Activated B cell treated with CpG ODN at 0.5 μM for 24 hours (primary cell): ENCODE measurements around the gene GRM4. TPM values are rescaled to one million over a fixed set of nuclear protein-coding genes. Genes with fewer than 3 reads are reported as not detected.

Experiments
- ATAC-seq: fragments of 200-7000 bp; cut with Tn5 transposase; one replicate; pipeline ENCODE4 v1.10.0; 2021; ENCODE audit warnings: low read depth, mild to moderate bottlenecking, moderate library complexity
- CTCF ChIA-PET: fragments of 350-600 bp; sonication (Branson Sonifier 250); formaldehyde crosslinking; loops from one replicate; lab custom pipeline; 2021; ENCODE audit warnings: antibody characterized with exemption; lab: Charles Lee
- POLR2A ChIA-PET: fragments of 350-600 bp; sonication (Branson Sonifier 250); formaldehyde crosslinking; loops from one replicate; lab custom pipeline; 2021; ENCODE audit warnings: antibody characterized with exemption; lab: Charles Lee
- DNase-seq: peaks from one replicate; pipeline ENCODE4 v3.0.0; 2022
- H3K27ac Mint-ChIP-seq: one replicate; pipeline ENCODE4 v1.8.0; 2020; ENCODE audit warnings: mixed read lengths
- H3K27me3 Mint-ChIP-seq: one replicate; pipeline ENCODE4 v1.8.0; 2021; ENCODE audit warnings: mixed read lengths
- H3K36me3 Mint-ChIP-seq: one replicate; pipeline ENCODE4 v1.8.0; 2021; ENCODE audit warnings: low read depth, mixed read lengths
- H3K4me1 Mint-ChIP-seq: one replicate; pipeline ENCODE4 v1.8.0; 2021; ENCODE audit warnings: mixed read lengths
- H3K4me3 Mint-ChIP-seq: one replicate; pipeline ENCODE4 v1.8.0; 2020; ENCODE audit warnings: mild to moderate bottlenecking, mixed read lengths
- H3K9me3 Mint-ChIP-seq: one replicate; pipeline ENCODE4 v1.8.0; 2020; ENCODE audit warnings: mixed read lengths
- intact Hi-C: fragments of 100-400 bp; cut with micrococcal nuclease; formaldehyde crosslinking; loops from one replicate; pipeline ENCODE4 v1.15.1; 2024
- total RNA-seq: library from RNA; stranded (reverse); gene quantifications from 2 replicates; pipeline ENCODE4 v1.2.3, GENCODE V29; 2022
- TF ChIP-seq, protein P1 (sequence below): fragments of 200-600 bp; IDR thresholded peaks from one replicate; pipeline ENCODE4 v1.8.0; 2022; ENCODE audit warnings: antibody characterized with exemption, mild to moderate bottlenecking

Gene GRM4
- total RNA-seq, 1 donor from 2014 or later, result not detected

DNA sequence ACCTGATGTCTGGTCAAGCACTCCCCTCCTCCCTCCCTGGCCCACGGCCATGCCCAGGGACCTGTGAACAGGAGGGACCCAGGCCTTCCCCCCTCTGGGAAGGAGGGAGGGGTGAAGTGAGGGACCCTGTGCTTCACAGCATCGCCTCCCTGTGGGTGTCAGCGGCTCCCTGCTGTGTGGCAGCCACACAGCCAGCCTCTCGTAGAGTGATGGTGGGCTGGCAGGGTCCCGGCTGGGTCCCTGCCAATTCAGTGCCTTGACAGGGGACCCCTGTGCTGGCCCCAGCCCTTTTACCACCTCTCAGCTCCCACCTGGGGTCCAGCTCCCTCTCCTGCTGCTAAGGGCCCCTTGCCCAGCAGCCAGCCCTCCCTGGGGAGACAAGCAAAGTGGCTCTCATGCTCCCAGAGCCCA is 31.3 kb upstream of the GRM4 start:
- no peaks in the 10 kb centered on the region for H3K27me3 Mint-ChIP-seq
- ChIA-PET CTCF (no interaction called here), POLR2A (no interaction called here)
- DNase-seq (no peak), ATAC-seq (no peak)
- H3K27ac Mint-ChIP-seq, result no peak overlapping the region
- TF ChIP-seq, protein P1, sequence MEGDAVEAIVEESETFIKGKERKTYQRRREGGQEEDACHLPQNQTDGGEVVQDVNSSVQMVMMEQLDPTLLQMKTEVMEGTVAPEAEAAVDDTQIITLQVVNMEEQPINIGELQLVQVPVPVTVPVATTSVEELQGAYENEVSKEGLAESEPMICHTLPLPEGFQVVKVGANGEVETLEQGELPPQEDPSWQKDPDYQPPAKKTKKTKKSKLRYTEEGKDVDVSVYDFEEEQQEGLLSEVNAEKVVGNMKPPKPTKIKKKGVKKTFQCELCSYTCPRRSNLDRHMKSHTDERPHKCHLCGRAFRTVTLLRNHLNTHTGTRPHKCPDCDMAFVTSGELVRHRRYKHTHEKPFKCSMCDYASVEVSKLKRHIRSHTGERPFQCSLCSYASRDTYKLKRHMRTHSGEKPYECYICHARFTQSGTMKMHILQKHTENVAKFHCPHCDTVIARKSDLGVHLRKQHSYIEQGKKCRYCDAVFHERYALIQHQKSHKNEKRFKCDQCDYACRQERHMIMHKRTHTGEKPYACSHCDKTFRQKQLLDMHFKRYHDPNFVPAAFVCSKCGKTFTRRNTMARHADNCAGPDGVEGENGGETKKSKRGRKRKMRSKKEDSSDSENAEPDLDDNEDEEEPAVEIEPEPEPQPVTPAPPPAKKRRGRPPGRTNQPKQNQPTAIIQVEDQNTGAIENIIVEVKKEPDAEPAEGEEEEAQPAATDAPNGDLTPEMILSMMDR, result no peak
- no peaks in the 10 kb centered on the region for H3K36me3 Mint-ChIP-seq
- no peak overlapping the region for H3K4me3 Mint-ChIP-seq
- H3K9me3 Mint-ChIP-seq, result no peaks in the 10 kb centered on the region
- intact Hi-C loops, result no loop called here
- H3K4me1 Mint-ChIP-seq, result peaks cover 5% of the 10 kb centered on the region

DNA sequence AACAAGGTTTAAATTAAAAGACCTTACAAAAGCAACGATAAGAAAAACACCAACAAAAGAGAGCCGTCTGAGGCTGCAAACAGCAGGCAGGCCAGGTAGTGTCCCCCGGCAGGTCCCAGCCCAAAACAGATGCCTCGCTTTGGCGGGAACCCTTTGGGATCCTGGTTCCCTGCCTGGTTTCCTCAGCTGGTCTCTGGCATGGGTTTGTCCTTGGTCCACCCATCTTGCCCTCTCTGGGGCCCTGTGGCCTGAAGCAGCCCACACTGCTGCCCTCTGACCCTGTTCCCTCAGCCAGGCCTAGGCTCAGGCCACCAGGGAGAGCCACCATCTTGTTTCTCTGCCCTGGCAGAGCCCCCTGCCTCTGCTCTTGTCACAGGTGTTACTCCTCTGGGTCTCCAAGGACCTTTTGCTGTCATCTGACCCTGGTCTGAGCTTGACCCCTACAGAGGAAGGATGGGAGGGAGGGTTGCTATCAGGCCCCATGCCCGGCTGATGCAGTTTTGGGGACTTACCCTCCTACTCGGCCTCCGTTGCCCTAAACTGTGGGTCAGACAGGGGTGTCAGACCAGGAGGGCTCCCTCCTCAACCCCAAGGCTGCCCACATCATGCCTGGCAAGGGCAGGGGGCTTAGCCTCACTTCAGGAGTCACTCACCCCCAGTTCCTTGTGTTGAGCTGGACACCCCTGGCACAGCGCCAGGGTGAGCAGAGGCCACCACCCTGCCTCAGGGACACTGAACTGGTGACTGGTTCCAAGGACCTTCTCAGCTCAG is 30.6 kb upstream of the GRM4 start:
- TF ChIP-seq, protein P1, result no peak
- Mint-ChIP-seq H3K4me1 (no peaks in the 10 kb centered on the region), H3K9me3 (no peaks in the 10 kb centered on the region), H3K36me3 (no peaks in the 10 kb centered on the region), H3K27me3 (no peaks in the 10 kb centered on the region), H3K27ac (no peak overlapping the region), H3K4me3 (no peak overlapping the region)
- ChIA-PET POLR2A (no interaction called here), CTCF (interaction anchor here (1.3 kb wide), 1 partner anchor 19 kb away, joined by 4 read pairs; no protein-coding TSS in a partner anchor)
- intact Hi-C loops, result no loop called here
- DNase-seq (no peak), ATAC-seq (no peak)

DNA sequence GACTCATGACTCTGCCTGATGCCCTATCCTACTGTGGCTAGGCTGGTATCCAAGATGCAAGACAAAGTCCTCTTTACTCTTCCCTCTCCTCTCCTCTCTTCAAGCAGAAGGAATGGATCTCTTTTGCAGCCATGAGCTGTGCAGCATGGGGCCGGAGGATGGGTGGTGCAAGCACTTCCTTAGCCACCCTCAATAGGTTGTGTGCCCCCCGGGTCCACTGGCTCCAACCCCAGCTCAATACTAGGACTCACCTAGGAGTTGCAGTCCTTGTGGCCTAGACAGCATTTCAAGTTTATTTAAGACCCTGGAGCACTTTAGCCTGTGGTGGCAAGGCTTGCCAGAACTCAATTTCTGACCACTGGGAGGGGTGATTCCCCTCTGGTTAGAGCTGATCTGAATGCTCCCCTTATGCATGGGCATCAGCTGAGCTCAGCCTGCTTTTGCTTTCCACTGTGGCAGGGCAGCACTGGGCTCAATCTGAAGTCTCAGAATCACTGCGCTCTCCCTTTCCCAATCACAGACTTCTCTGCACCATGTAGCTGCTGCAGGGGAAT is 29.0 kb upstream of the GRM4 start:
- POLR2A ChIA-PET, result no interaction called here

DNA sequence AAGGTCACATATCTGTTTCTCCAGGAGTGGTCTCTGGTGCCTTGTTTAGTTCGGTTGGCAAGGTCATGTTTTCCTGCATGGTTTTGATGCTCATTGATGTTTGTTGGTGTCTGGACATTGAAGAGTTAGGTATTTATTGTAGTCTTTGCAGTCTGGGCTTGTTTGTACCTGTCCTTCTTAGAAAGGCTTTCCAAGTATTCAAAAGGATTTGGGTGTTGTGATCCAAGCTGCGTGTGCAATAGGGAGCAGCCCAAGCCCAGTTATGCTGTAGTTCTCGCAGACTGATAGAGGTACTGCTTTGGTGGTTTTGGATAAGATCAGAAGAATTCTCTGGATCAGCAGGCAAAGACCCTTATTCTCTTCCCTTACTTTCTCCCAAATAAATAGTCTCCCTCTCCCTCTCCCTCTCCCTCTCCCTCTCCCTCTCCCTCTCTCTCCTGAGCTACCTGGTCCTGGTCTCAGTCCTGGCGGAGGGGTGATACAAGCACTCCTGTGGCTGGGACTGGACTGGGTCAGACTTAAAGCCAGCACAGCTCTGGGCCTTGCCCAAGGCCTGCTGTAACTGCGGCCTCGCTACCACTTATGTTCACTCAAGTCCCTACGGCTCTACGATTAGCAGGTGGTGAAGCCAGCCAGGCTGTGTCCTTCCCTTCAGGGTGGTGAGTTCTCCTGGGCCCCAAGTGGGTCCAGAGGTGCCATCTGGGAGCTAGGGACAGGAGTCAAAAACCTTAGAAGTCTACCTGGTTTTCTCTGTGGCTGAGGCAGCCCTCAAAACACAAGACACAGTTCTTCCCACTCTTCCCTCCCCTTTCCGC is 27.3 kb upstream of the GRM4 start:
- ATAC-seq (no peak), DNase-seq (no peak)
- no peaks in the 10 kb centered on the region for H3K4me1 Mint-ChIP-seq
- H3K27ac Mint-ChIP-seq, result no peak overlapping the region
- H3K27me3 Mint-ChIP-seq, result no peaks in the 10 kb centered on the region
- no peaks in the 10 kb centered on the region for H3K9me3 Mint-ChIP-seq
- CTCF ChIA-PET, result no interaction called here
- POLR2A ChIA-PET, result no interaction called here
- no peak overlapping the region for H3K4me3 Mint-ChIP-seq
- intact Hi-C loops, result no loop called here
- TF ChIP-seq, protein P1, result no peak
- H3K36me3 Mint-ChIP-seq, result no peaks in the 10 kb centered on the region

More for the DNA sequence above, 29.0 kb upstream of the GRM4 start:
- Mint-ChIP-seq H3K36me3 (no peaks in the 10 kb centered on the region), H3K27me3 (no peaks in the 10 kb centered on the region), H3K4me1 (no peaks in the 10 kb centered on the region), H3K9me3 (no peaks in the 10 kb centered on the region), H3K27ac (no peak overlapping the region), H3K4me3 (no peak overlapping the region)
- ATAC-seq (no peak), DNase-seq (no peak)
- CTCF ChIA-PET, result interaction anchor here (1.5 kb wide), 1 partner anchor 12 kb away, joined by 3 read pairs; no protein-coding TSS in a partner anchor
- TF ChIP-seq, protein P1, result no peak
- intact Hi-C loops, result no loop called here

DNA sequence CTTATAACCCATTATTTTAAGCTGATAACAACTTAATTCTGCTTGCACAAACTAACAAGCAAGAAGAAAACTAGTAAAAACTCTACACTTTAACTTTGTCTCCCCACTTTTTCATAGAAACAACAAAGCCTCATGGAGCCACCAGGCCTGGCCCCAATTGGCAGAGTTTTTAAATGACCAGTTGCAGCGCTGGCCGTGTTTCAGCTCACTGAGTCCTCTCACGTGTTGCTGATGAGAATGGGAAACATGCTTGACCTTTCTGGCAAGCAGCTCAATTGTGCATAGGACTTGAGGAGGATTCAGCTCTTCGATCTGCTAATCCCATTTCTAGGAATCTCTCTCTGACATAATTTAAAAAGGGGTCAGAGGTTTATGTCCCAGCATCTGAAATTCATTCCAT is 24.5 kb upstream of the GRM4 start:
- POLR2A ChIA-PET, result no interaction called here
- CTCF ChIA-PET, result interaction anchor here (0.6 to 3.5 kb wide), 3 partner anchors 20 to 245 kb away, joined by 3 to 13 read pairs (median 4); no protein-coding TSS in a partner anchor
- Mint-ChIP-seq H3K9me3 (no peaks in the 10 kb centered on the region), H3K4me3 (no peak overlapping the region), H3K27me3 (peaks cover 2% of the 10 kb centered on the region), H3K36me3 (no peaks in the 10 kb centered on the region), H3K27ac (no peak overlapping the region), H3K4me1 (no peaks in the 10 kb centered on the region)
- intact Hi-C loops, result no loop called here
- DNase-seq (no peak), ATAC-seq (no peak)
- TF ChIP-seq, protein P1, result no peak
